HEK293 (cell line): ENCODE data around the gene SNTG2.

Source experiments
- CTCF ChIA-PET: fragments of 350-600 bp; formaldehyde crosslinking; extraction: SDS; loops from one replicate; lab custom pipeline; 2021; ENCODE audit warnings: antibody characterized with exemption; lab: Yijun Ruan, JAX
- POLR2A ChIA-PET: fragments of 300-600 bp; formaldehyde crosslinking; extraction: SDS; loops from one replicate; lab custom pipeline; 2020; ENCODE audit warnings: antibody characterized with exemption, inconsistent platforms; lab: Yijun Ruan, JAX
- H3K27ac ChIP-seq: fragments of 200-500 bp; sonication (Bioruptor generic); 2 replicates; pipeline ENCODE4 v1.5.1; 2014; ENCODE audit warnings: low read depth, low read length, control low read depth, inconsistent platforms; ENCODE audit errors: extremely low read depth
- H3K36me3 ChIP-seq, 2 experiments: fragments of 200-500 bp in 1 of 2; sonication (Bioruptor generic) in 1 of 2; 1 replicate in 1 of 2; 2 replicates in 1 of 2; pipeline ENCODE4 v1.5.1; 2014 to 2017; ENCODE audit warnings: inconsistent platforms in 2 of 2, low read length in 2 of 2; ENCODE audit not compliant: control insufficient read depth in 2 of 2, insufficient read depth in 1 of 2
- H3K4me1 ChIP-seq: fragments of 200-500 bp; sonication (Bioruptor generic); 2 replicates; pipeline ENCODE4 v1.5.1; 2014; ENCODE audit warnings: mild to moderate bottlenecking, low read length, inconsistent platforms; ENCODE audit not compliant: control insufficient read depth, insufficient read depth
- H3K4me3 ChIP-seq: 2 replicates; pipeline ENCODE4 v1.5.1; 2011; ENCODE audit warnings: low read depth, mild to moderate bottlenecking, control low read depth, low read length, moderate library complexity
- H3K9me3 ChIP-seq: fragments of 200-500 bp; sonication (Bioruptor generic); 2 replicates; pipeline ENCODE4 v1.5.1; 2014; ENCODE audit warnings: low read depth, low read length, inconsistent platforms; ENCODE audit not compliant: control insufficient read depth, insufficient read depth
- HOXD13 ChIP-seq: sonication (generic); formaldehyde crosslinking; IDR thresholded peaks from 2 replicates; pipeline ENCODE4 v1.8.0; 2022; ENCODE audit warnings: missing genetic modification reagents, borderline replicate concordance
- KLF8 ChIP-seq: fragments of 450-650 bp; formaldehyde crosslinking; IDR thresholded peaks from 2 replicates; pipeline ENCODE4 v1.5.1; 2016; ENCODE audit warnings: missing biosample characterization, missing genetic modification characterization
- ZBTB1 ChIP-seq: fragments of 450-650 bp; formaldehyde crosslinking; IDR thresholded peaks from 2 replicates; pipeline ENCODE4 v1.5.1; 2016; ENCODE audit warnings: missing biosample characterization, missing genetic modification characterization
- ZBTB17 ChIP-seq: fragments of 450-650 bp; formaldehyde crosslinking; IDR thresholded peaks from 2 replicates; pipeline ENCODE4 v1.5.1; 2016; ENCODE audit warnings: missing biosample characterization, missing genetic modification characterization
- ZBTB48 ChIP-seq: fragments of 450-650 bp; formaldehyde crosslinking; IDR thresholded peaks from 2 replicates; pipeline ENCODE4 v1.5.1; 2016; ENCODE audit warnings: missing biosample characterization, missing genetic modification characterization
- ZNF133 ChIP-seq: fragments of 450-650 bp; formaldehyde crosslinking; IDR thresholded peaks from 2 replicates; pipeline ENCODE4 v1.5.1; 2016; ENCODE audit warnings: missing biosample characterization, missing genetic modification characterization
- ZNF157 ChIP-seq: fragments of 450-650 bp; formaldehyde crosslinking; IDR thresholded peaks from 2 replicates; pipeline ENCODE4 v1.5.1; 2016; ENCODE audit warnings: missing biosample characterization, missing genetic modification characterization
- ZNF169 ChIP-seq: fragments of 450-650 bp; formaldehyde crosslinking; IDR thresholded peaks from 2 replicates; pipeline ENCODE4 v1.5.1; 2016; ENCODE audit warnings: missing biosample characterization, missing genetic modification characterization
- ZNF18 ChIP-seq: fragments of 450-650 bp; formaldehyde crosslinking; IDR thresholded peaks from 2 replicates; pipeline ENCODE4 v1.5.1; 2016; ENCODE audit warnings: missing biosample characterization, missing genetic modification characterization
- ZNF280D ChIP-seq: fragments of 450-650 bp; formaldehyde crosslinking; IDR thresholded peaks from 2 replicates; pipeline ENCODE4 v1.5.1; 2016; ENCODE audit warnings: missing biosample characterization, missing genetic modification characterization
- ZNF513 ChIP-seq: fragments of 450-650 bp; IDR thresholded peaks from 2 replicates; pipeline ENCODE4 v1.5.1; 2018; ENCODE audit warnings: missing biosample characterization, missing genetic modification characterization
- ZNF549 ChIP-seq: fragments of 450-650 bp; IDR thresholded peaks from 2 replicates; pipeline ENCODE4 v1.5.1; 2018; ENCODE audit warnings: missing biosample characterization, missing genetic modification characterization, mild to moderate bottlenecking, inconsistent platforms, moderate library complexity
- ZNF585B ChIP-seq: fragments of 450-650 bp; formaldehyde crosslinking; IDR thresholded peaks from 2 replicates; pipeline ENCODE4 v1.5.1; 2016; ENCODE audit warnings: missing biosample characterization, missing genetic modification characterization
- ZNF621 ChIP-seq: fragments of 450-650 bp; formaldehyde crosslinking; IDR thresholded peaks from 2 replicates; pipeline ENCODE4 v1.5.1; 2017; ENCODE audit warnings: missing biosample characterization, missing genetic modification characterization
- TF ChIP-seq, protein P1 (sequence below): fragments of 450-650 bp; formaldehyde crosslinking; IDR thresholded peaks from 2 replicates; pipeline ENCODE4 v1.5.1; 2016; ENCODE audit warnings: missing biosample characterization, missing genetic modification characterization
- TF ChIP-seq, protein P2 (sequence below): fragments of 450-650 bp; formaldehyde crosslinking; IDR thresholded peaks from 2 replicates; pipeline ENCODE4 v1.5.1; 2016; ENCODE audit warnings: missing biosample characterization, missing genetic modification characterization

Gene SNTG2

GRCh38 chr2:985317-985898 is 34.8 kb downstream of the SNTG2 start:
- Histone ChIP-seq H3K4me1 (no peaks in the 10 kb centered on the region), H3K27ac (no peak overlapping the region), H3K9me3 (no peaks in the 10 kb centered on the region), H3K36me3 (no peaks in the 10 kb centered on the region), H3K4me3 (no peak overlapping the region)
- TF ChIP-seq ZNF157 (no peak), ZNF169 (tag by site-specific recombination) (no peak), ZBTB1 (tag by site-specific recombination) (no peak), ZNF621 (tag by site-specific recombination) (no peak)
- TF ChIP-seq, protein P1, sequence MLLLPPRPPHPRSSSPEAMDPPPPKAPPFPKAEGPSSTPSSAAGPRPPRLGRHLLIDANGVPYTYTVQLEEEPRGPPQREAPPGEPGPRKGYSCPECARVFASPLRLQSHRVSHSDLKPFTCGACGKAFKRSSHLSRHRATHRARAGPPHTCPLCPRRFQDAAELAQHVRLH (tag by site-specific recombination): no peak
- CTCF ChIA-PET: interaction anchor here (0.6 kb wide), 1 partner anchor 17 kb away, joined by 3 read pairs; no protein-coding TSS in a partner anchor
- POLR2A ChIA-PET: no interaction called here

- Histone ChIP-seq H3K27ac (no peak overlapping the region), H3K4me1 (no peaks in the 10 kb centered on the region)
- no peak for TF ChIP-seq ZNF169 (tag by site-specific recombination)
- no peak for TF ChIP-seq ZNF280D (tag by site-specific recombination)
- no peak for TF ChIP-seq KLF8 (tag by site-specific recombination)
- TF ChIP-seq ZNF549 (tag by site-specific recombination): no peak
- TF ChIP-seq ZNF585B (tag by site-specific recombination): no peak
- TF ChIP-seq HOXD13: no peak
- no peak for TF ChIP-seq ZBTB48 (tag by site-specific recombination)
- TF ChIP-seq, protein P2, sequence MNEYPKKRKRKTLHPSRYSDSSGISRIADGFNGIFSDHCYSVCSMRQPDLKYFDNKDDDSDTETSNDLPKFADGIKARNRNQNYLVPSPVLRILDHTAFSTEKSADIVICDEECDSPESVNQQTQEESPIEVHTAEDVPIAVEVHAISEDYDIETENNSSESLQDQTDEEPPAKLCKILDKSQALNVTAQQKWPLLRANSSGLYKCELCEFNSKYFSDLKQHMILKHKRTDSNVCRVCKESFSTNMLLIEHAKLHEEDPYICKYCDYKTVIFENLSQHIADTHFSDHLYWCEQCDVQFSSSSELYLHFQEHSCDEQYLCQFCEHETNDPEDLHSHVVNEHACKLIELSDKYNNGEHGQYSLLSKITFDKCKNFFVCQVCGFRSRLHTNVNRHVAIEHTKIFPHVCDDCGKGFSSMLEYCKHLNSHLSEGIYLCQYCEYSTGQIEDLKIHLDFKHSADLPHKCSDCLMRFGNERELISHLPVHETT (tag by site-specific recombination): no peak
- TF ChIP-seq ZNF18 (tag by site-specific recombination): no peak
- no peak for TF ChIP-seq ZBTB17 (tag by site-specific recombination)
- no peak for TF ChIP-seq ZNF513
- no peak for TF ChIP-seq ZNF133 (tag by site-specific recombination)
- TF ChIP-seq, all 188 proteins: peak for 0
- Histone ChIP-seq H3K9me3 (no peaks in the 10 kb centered on the region), H3K36me3 (no peaks in the 10 kb centered on the region), H3K4me3 (no peak overlapping the region)
- ChIA-PET CTCF (no interaction called here), POLR2A (no interaction called here)
Observed at GRCh38 chr2:987789-988188, 37.1 kb downstream of the SNTG2 start.
